ENCODE data around the gene SDK2. TPM values are rescaled to one million over a fixed set of nuclear protein-coding genes. Genes with fewer than 3 reads are reported as not detected.

The SDK2 gene
- polyA plus RNA-seq, 6 donors from 2014 or later = 0.10 to 6.3 (median 1.6) TPM

DNA sequence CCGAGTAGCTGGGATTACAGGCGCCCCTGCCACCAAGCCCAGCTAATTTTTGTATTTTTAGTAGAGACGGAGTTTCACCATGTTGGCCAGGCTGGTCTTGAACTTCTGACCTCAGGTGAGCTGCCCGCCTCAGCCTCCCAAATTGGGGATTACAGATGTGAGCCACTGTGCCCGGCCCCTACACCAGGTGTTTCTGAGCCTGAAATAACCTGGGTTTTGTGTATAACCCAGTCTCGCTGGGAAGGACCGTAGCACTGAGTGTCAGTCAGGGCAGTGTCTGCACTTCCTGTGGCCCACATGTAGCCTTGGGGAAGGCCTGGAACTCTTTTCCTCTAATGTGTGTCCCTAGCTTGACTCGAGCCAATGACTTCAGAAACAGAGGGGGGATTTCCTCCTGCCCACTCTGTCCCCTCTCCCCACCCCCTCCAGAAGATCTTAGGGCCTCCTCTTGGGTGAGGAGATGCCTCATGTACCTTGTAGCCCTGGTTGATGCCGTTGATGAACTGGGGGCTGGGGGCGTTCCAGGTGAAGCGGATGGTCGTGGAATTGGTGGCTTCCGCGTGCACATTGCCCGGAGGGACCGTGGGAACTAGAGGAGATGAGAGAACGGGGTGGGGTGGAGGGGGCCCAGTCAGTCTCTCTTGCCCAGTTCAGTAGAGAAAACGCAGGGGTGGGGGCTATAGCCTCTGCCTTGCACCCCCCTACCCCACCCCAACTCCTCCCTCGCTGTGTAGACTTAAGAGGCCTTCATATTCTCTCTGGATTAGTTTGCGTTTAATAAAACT lies 229.9 kb downstream of the SDK2 start:
- H3K27ac Mint-ChIP-seq = peak overlapping the region in 1 of 6 donors; percentile 63
- H3K9me3 Mint-ChIP-seq = no peaks in the 10 kb centered on the region
- peak overlapping the region in 1 of 8 donors; percentile 52 for H3K4me3 Mint-ChIP-seq

DNA sequence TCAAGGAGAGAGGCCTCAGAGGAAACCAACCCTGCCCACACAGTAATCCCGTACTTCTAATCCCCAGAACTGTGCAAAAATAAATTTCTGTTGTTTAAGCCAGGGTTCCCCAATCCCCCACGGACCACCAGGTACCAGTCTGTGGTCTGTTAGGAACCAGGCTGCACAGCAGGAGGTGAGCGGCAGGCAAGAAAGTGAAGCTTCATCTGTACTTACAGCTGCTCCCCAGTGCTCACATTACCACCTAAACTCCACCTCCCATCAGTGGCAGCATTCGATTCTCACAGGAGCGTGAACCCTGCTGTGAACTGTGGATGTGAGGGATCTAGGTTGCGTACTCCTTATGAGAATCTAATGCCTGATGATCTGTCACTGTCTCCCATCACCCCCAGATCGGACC lies 231.3 kb downstream of the SDK2 start:
- Mint-ChIP-seq H3K27me3 (no peaks in the 10 kb centered on the region), H3K4me3 (no peak overlapping the region), H3K36me3 (peaks cover 9 to 13% of the 10 kb centered on the region in 2 donors), H3K27ac (no peak overlapping the region), H3K4me1 (no peaks in the 10 kb centered on the region), H3K9me3 (no peaks in the 10 kb centered on the region)
- ATAC-seq (ENCODE audit: low read depth in 2 of 2) (no peak), DNase-seq (no peak)

More for the DNA sequence above, 229.9 kb downstream of the SDK2 start:
- no peaks in the 10 kb centered on the region for H3K27me3 Mint-ChIP-seq
- ATAC-seq (ENCODE audit: low read depth in 2 of 2) = no peak
- peaks cover 13 to 15% of the 10 kb centered on the region in 2 donors for H3K36me3 Mint-ChIP-seq
- no peaks in the 10 kb centered on the region for H3K4me1 Mint-ChIP-seq
- DNase-seq = no peak

DNA sequence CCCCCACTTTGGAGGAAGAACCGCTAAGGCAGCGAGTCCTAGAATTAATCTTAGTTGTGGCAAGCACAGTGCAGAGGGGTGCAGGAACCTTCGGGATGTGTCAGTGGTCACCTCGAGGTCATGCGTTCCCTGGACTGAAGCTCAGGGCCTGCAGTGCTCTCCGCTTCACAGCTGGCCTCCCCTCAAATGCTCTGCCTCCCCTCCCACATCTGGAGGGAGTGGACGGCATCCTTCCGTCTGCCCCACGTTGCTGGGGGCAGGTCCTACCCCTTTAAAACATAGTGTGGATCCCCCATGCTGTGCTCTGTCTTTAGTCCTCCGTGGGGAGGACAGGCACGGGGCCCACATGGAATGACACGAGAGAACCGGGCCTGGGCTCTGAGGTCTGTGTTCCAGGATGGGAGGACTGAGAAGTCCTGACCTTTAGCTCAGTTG lies 232.9 kb downstream of the SDK2 start:
- Mint-ChIP-seq H3K4me3 (no peak overlapping the region), H3K36me3 (peaks cover 9 to 13% of the 10 kb centered on the region in 2 donors), H3K9me3 (no peaks in the 10 kb centered on the region), H3K27me3 (no peaks in the 10 kb centered on the region), H3K4me1 (no peaks in the 10 kb centered on the region), H3K27ac (no peak overlapping the region)
- no peak for ATAC-seq (ENCODE audit: low read depth in 2 of 2)
- DNase-seq = no peak

GRCh38 chr17:73410586-73411312 lies 233.5 kb downstream of the SDK2 start:
- ATAC-seq (ENCODE audit: low read depth in 2 of 2) = no peak
- Mint-ChIP-seq H3K36me3 (peaks cover 9 to 13% of the 10 kb centered on the region in 2 donors), H3K27me3 (no peaks in the 10 kb centered on the region), H3K4me3 (no peak overlapping the region), H3K9me3 (no peaks in the 10 kb centered on the region), H3K27ac (peak overlapping the region in 1 of 6 donors; percentile 79), H3K4me1 (no peaks in the 10 kb centered on the region)
- no peak for DNase-seq

DNA sequence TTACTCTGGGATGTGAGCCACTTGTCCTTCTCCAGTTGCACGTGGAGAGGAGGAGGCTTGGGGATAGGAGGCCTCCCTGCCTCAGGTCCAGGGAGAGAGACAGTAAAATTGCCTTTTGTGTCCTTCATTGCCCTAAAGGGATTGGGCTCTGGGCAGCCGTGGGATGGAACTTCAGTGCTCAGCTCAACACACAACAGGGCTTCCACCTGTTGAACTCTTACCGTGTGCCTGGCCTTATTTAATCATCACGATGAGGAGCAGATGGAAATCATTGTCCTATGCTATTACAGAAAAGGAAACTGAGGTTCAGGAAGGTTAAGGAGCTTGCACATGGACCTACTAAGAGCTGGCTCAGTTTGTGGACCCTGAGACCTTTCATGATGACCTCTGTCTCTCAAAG lies 240.0 kb downstream of the SDK2 start:
- no peak for ATAC-seq (ENCODE audit: low read depth in 2 of 2)
- H3K9me3 Mint-ChIP-seq = no peaks in the 10 kb centered on the region
- no peak for DNase-seq
- H3K27ac Mint-ChIP-seq = no peak overlapping the region
- no peaks in the 10 kb centered on the region for H3K4me1 Mint-ChIP-seq
- H3K27me3 Mint-ChIP-seq = no peaks in the 10 kb centered on the region
- H3K4me3 Mint-ChIP-seq = no peak overlapping the region
- H3K36me3 Mint-ChIP-seq = peaks cover 0 to 9% of the 10 kb centered on the region in 2 donors

- Mint-ChIP-seq H3K9me3 (no peaks in the 10 kb centered on the region), H3K27ac (no peak overlapping the region), H3K4me3 (no peak overlapping the region), H3K27me3 (no peaks in the 10 kb centered on the region), H3K4me1 (no peaks in the 10 kb centered on the region), H3K36me3 (peaks cover 0 to 21% of the 10 kb centered on the region in 2 donors)
- DNase-seq (no peak), ATAC-seq (ENCODE audit: low read depth in 2 of 2) (no peak)
Observed at GRCh38 chr17:73402466-73402865, 241.8 kb downstream of the SDK2 start.

GRCh38 chr17:73401911-73402310 lies 242.3 kb downstream of the SDK2 start:
- Mint-ChIP-seq H3K27ac (no peak overlapping the region), H3K4me1 (no peaks in the 10 kb centered on the region), H3K9me3 (no peaks in the 10 kb centered on the region), H3K4me3 (no peak overlapping the region), H3K27me3 (no peaks in the 10 kb centered on the region), H3K36me3 (peaks cover 0 to 26% of the 10 kb centered on the region in 2 donors)
- ATAC-seq (ENCODE audit: low read depth in 2 of 2) = no peak
- no peak for DNase-seq

- Mint-ChIP-seq H3K27me3 (no peaks in the 10 kb centered on the region), H3K4me3 (no peak overlapping the region), H3K27ac (peak overlapping the region in 1 of 6 donors; percentile 56), H3K36me3 (peaks cover 0 to 35% of the 10 kb centered on the region in 2 donors), H3K4me1 (no peaks in the 10 kb centered on the region), H3K9me3 (no peaks in the 10 kb centered on the region)
- ATAC-seq (ENCODE audit: low read depth in 2 of 2) (no peak), DNase-seq (no peak)
Observed at GRCh38 chr17:73400915-73401545, 243.2 kb downstream of the SDK2 start.

DNA sequence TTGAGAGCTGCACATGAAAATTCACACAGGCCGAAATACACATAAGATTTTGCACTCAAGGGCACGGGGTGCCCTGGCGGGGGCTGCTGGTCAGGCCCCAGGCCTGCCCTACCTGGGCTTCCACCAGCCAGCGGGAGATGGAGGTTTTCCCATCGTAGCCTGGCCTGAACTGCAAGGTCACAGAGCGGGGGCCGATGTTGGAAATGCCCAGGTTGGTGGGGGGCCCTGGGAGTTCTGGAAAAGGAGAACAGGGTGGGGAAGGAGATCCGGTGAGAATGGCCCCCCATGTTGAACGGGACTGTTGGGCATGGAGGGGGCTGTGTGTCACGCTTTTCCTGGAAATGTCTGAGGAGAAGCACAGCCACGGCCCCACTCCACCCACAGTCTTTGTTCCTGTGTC lies 245.2 kb downstream of the SDK2 start:
- no peaks in the 10 kb centered on the region for H3K27me3 Mint-ChIP-seq
- H3K9me3 Mint-ChIP-seq = no peaks in the 10 kb centered on the region
- peak overlapping the region in 1 of 8 donors; percentile 62 for H3K4me3 Mint-ChIP-seq
- H3K27ac Mint-ChIP-seq = peak overlapping the region in 2 of 6 donors; percentile 10 to 70
- ATAC-seq (ENCODE audit: low read depth in 2 of 2) (no peak), DNase-seq (no peak)
- no peaks in the 10 kb centered on the region for H3K4me1 Mint-ChIP-seq
- H3K36me3 Mint-ChIP-seq = peaks cover 0 to 28% of the 10 kb centered on the region in 2 donors

DNA sequence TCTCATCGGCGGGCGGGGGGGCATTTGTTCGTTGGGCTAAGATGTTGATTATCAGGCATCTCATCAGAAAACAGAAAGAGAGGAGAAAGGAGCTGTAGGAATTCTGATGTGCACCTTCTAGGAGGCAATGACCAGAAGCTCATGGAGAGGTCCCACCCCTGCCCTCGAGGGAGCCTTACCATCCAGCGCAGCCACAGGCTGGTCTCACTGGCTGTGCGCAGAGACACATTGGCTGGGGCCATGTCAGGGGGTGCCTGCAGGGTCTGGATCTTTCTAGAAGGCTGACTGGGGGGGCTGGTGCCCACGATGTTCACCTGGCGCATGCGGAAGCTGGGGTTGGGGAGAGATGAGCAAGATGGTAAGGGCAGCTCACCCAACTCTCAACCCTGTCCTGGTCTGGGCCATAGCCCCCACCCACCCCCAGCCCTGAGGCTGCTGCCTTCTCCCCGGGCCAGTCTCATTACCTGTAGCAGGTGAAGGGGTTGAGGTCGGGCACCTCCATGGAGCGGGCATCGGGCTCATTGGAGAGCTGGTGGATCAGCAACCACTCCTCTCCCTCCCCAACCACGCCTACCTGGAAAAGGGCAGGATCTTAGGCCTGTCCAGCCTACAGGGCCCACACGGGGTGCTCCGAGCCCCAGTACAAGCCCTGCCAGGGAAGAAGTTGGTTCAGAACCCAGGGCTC lies 246.2 kb downstream of the SDK2 start:
- DNase-seq (no peak), ATAC-seq (ENCODE audit: low read depth in 2 of 2) (no peak)
- Mint-ChIP-seq H3K27me3 (no peaks in the 10 kb centered on the region), H3K9me3 (no peaks in the 10 kb centered on the region), H3K4me3 (no peak overlapping the region), H3K27ac (peak overlapping the region in 1 of 6 donors; percentile 12), H3K36me3 (peaks cover 0 to 27% of the 10 kb centered on the region in 2 donors), H3K4me1 (no peaks in the 10 kb centered on the region)

- ATAC-seq (ENCODE audit: low read depth in 2 of 2) = no peak
- H3K9me3 Mint-ChIP-seq = no peaks in the 10 kb centered on the region
- H3K4me1 Mint-ChIP-seq = no peaks in the 10 kb centered on the region
- DNase-seq = no peak
- H3K36me3 Mint-ChIP-seq = peaks cover 0 to 27% of the 10 kb centered on the region in 2 donors
- peak overlapping the region in 1 of 8 donors; percentile 28 for H3K4me3 Mint-ChIP-seq
- peak overlapping the region in 1 of 6 donors; percentile 15 for H3K27ac Mint-ChIP-seq
- no peaks in the 10 kb centered on the region for H3K27me3 Mint-ChIP-seq
Observed at GRCh38 chr17:73397278-73397826, 246.9 kb downstream of the SDK2 start.

GRCh38 chr17:73396431-73397277 lies 247.6 kb downstream of the SDK2 start:
- peak overlapping the region in 2 of 8 donors; percentile 28 to 42 for H3K4me3 Mint-ChIP-seq

More at GRCh38 chr17:73396431-73397277, 247.6 kb downstream of the SDK2 start:
- Mint-ChIP-seq H3K36me3 (peaks cover 0 to 27% of the 10 kb centered on the region in 2 donors), H3K4me1 (no peaks in the 10 kb centered on the region), H3K9me3 (no peaks in the 10 kb centered on the region), H3K27ac (peak overlapping the region in 1 of 6 donors; percentile 59), H3K27me3 (no peaks in the 10 kb centered on the region)
- DNase-seq (no peak), ATAC-seq (ENCODE audit: low read depth in 2 of 2) (no peak)
